H1 (cell line): Measurements from ENCODE around the gene SNX25.

ENCODE experiments used
- CTCF ChIP-seq, 3 experiments: IDR thresholded peaks; 1 replicate in 2 of 3; 2 replicates in 1 of 3; pipeline versions ENCODE4 v1.5.1 to v1.6.1; 2011; ENCODE audit warnings: low read length in 3 of 3, mild to moderate bottlenecking in 3 of 3, inconsistent platforms in 2 of 3, low read depth in 1 of 3, moderate library complexity in 1 of 3; ENCODE audit not compliant: insufficient read depth in 1 of 3; ENCODE audit errors: control extremely low read depth in 1 of 3
- GTF2F1 ChIP-seq: IDR thresholded peaks from 2 replicates; pipeline ENCODE4 v1.6.1; 2012; ENCODE audit warnings: low read depth, low read length, improper control_type of control experiment, borderline replicate concordance
- JUND ChIP-seq: IDR thresholded peaks from 2 replicates; pipeline ENCODE4 v1.6.1; 2011; ENCODE audit warnings: mild to moderate bottlenecking, improper control_type of control experiment, low read length
- MAFK ChIP-seq: IDR thresholded peaks from 2 replicates; pipeline ENCODE4 v1.6.1; 2012; ENCODE audit warnings: low read depth, mild to moderate bottlenecking, improper control_type of control experiment, low read length
- MAX ChIP-seq: IDR thresholded peaks from 2 replicates; pipeline ENCODE4 v1.6.1; 2012; ENCODE audit warnings: inconsistent platforms
- PHF8 ChIP-seq: fragments of 200-600 bp; sonication (generic); conservative IDR thresholded peaks from 2 replicates; pipeline ENCODE4 v1.7.1; 2012; ENCODE audit warnings: low read depth, mild to moderate bottlenecking, inconsistent platforms, low read length, moderate library complexity
- POLR2A ChIP-seq, 2 experiments: IDR thresholded peaks; 1 replicate in 1 of 2; 2 replicates in 1 of 2; pipeline ENCODE4 v1.6.1; 2011; ENCODE audit warnings: low read depth in 2 of 2, low read length in 2 of 2, mild to moderate bottlenecking in 2 of 2; ENCODE audit errors: control extremely low read depth in 1 of 2

GRCh38 chr4:185290656-185291055 lies 81.3 kb downstream of the SNX25 start:
- no peak for TF ChIP-seq CTCF (IDR thresholded peaks at IDR 0.05; ENCODE audit: control extremely low read depth in 1 of 3, insufficient read depth in 1 of 3, low read depth in 1 of 3, low read length in 3 of 3)
- no peak for TF ChIP-seq JUND
- TF ChIP-seq GTF2F1, result no peak
- no peak for TF ChIP-seq MAFK
- no peak for TF ChIP-seq MAX
- no peak for TF ChIP-seq POLR2A (IDR thresholded peaks at IDR 0.05; ENCODE audit: control extremely low read depth in 1 of 2, low read depth in 2 of 2, low read length in 2 of 2)
- TF ChIP-seq PHF8, result no peak
